HG02973 (cell line): ENCODE data around the gene TTLL5.
A peak's percentile ranks its signal among the peaks of the same experiment; 100 is the strongest.

Experiments
- ATAC-seq: cut with Tn5 transposase; IDR thresholded peaks from one replicate; pipeline ENCODE4 v1.9.1; 2021; ENCODE audit warnings: moderate library complexity; ENCODE audit not compliant: unreplicated experiment

TTLL5 gene

GRCh38 chr14:75857199-75857598 is 196.2 kb downstream of the TTLL5 start:
- no peak for ATAC-seq

DNA sequence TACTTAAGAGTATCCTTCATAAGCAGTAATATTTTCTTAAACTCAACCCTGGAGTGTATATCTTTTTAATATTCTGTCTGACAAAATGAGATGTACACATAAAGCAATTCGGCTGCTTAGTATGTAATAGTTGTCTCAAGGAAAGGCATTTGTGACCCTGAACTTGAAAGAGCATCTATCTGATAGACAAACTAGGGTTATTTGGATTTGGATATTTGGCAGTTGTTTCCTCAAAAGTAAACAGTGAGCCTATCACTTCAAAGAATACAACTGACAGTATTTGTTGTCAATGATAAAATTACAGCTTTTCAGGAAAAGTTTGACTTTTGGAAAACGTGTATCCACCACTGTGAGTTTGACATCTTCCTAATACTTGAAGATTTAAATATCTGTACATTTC is 197.3 kb downstream of the TTLL5 start:
- ATAC-seq = no peak

GRCh38 chr14:75859746-75860145 is 198.7 kb downstream of the TTLL5 start:
- no peak for ATAC-seq

GRCh38 chr14:75860561-75861160 is 199.6 kb downstream of the TTLL5 start:
- no peak for ATAC-seq

GRCh38 chr14:75861161-75861621 is 200.1 kb downstream of the TTLL5 start:
- ATAC-seq = no peak

GRCh38 chr14:75863221-75863620 is 202.2 kb downstream of the TTLL5 start:
- ATAC-seq = no peak

DNA sequence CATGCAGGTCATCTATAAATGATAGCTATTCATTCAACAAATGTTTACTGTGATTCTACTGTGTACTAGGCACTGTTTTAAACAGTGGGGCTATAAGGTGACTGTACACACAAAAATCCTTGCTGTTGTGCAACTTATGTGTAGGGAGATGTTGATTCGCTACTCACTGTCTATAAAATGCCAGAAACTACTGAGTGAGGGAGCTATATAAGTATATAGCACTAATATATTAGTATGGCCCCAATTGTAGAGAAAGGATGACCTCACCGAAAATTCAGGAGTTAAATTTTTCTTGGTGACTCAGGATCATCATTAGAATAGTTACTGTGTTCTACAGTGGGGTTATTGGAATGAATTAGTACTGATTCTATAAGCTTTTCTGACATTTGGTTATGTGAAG is 203.3 kb downstream of the TTLL5 start:
- ATAC-seq = no peak

DNA sequence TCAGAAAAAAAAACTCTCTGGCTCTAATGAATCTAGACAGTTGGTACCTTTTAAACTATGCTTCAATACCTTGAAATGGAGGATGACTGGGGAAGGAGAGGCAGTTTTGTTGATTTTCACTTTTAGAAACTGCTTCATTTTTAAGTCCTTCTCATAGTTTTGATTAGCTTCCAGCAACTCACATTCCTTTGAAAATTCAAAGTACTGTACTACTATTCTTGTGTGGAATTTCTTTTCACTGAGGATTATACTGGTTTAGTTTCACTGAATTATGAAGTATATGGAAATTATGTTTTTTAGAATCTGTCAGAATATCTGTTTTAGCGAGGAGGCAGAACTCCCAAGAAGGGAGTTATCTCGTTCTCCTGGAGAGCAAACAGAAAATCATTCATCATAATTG is 204.5 kb downstream of the TTLL5 start:
- no peak for ATAC-seq

GRCh38 chr14:75866970-75867369 is 205.9 kb downstream of the TTLL5 start:
- no peak for ATAC-seq

DNA sequence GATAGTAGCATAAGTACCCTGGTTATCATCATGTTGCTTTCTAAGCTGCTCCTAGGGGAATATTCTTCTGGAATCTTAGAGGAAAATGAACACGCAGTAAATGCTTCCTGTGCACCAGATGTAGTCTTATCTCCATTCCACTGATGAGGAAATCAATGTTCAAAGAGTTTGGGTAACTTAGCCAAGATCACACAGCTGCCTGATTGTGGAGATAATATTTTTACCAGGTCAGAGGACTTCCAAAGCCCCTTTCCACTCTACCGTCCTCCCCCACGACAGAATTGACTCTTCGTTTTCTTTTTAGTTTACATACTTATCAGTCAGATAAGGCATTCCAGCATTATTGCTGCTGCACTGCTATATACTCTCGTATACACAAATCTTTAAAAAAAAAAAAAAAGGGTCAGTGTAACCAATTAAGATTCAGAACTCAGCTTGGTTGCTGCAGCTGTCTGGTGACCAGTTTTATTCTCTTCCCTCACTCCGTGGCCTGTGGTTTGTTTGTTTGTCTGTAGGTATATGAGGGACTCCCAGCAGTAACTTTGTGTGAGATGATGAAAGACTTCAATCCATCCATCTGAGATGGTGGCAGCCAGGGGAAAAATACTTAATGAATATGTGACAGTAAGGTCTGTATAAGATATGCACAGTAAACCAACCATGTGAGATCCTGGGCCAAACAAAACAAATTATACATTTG is 210.3 kb downstream of the TTLL5 start:
- ATAC-seq = no peak

- peak; percentile 96 for ATAC-seq
Observed at GRCh38 chr14:75875958-75876357, 214.9 kb downstream of the TTLL5 start.

- ATAC-seq = no peak
Observed at GRCh38 chr14:75876530-75876929, 215.5 kb downstream of the TTLL5 start.

DNA sequence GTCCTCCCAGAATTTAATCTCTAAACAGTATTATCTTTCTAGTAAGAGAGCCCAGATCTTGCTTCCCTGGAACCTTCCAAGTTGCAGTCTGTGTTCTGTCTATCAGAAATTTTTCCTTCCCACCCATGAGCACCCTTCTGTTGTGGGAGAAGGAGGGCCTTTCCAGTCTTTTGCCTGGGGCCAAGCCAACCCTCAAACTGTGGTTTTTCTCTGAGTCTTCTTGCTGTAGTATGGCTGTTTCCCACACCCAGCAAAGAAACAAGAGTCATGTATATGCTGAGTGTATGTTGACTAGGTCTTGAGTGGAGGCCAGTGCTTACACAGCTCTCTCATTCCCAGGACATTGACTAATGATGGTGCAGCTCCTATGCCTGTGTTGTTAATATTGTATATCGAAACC is 216.2 kb downstream of the TTLL5 start:
- no peak for ATAC-seq

GRCh38 chr14:75877884-75878283 is 216.8 kb downstream of the TTLL5 start:
- ATAC-seq = no peak

GRCh38 chr14:75879031-75879430 is 218.0 kb downstream of the TTLL5 start:
- ATAC-seq = no peak

DNA sequence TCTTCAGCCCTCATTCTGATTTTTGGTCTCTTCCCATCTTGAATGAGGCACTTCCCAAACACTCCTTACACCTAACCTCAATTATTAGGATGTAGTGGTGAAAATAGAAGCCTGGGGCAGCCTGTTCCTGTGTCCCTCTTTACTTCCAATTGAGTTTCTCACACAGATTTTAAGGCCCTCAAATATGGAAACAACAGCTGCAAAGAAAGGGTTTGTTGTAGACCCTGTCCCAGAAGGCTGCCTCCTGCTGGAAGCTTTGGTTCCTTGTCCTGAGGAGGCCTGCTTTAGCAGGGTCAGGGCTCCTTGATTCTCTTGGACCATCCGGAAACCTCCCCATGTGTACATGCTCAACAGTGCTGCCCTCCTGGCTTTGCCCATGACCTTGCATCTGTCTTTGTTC is 219.5 kb downstream of the TTLL5 start:
- no peak for ATAC-seq

DNA sequence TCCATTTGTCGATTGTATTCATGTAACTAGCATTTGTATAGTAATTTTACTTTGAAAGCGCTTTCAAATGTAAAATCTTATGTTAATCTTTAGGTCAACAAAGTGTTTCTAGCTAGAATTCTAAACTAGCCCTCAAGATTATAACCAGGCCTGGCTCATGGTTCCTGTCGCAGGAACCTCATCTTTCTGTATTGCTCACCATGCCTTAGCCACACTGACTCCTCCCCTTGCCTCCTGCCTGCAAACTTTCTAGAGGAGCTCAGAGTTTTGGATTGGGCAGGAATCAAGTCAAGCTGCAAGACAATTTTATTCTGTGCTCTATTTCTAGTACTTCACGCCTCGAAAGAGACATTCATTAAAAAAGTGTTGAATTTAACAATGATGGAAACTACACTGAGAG is 220.9 kb downstream of the TTLL5 start:
- ATAC-seq = no peak

DNA sequence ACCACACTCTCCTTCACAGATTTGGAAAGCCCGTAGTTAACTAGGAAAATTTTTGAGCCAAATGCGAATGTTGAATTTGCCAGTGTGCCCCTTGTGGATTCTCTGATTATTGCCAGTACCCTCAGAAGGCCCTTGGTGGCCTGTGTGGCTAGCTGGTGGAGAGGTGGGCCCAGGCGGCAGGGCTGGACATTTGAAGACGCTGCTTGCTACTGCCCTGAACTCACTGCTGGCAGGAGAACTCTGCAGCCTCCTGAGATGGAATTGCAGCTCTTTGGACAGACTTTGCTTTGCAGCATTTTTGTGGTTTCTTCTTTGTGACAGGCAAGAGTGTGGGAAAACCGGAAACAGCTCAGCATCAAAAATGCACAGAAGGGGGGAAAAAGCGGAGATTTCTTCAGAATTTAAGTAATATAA is 223.2 kb downstream of the TTLL5 start:
- ATAC-seq = no peak

GRCh38 chr14:75885829-75886228 is 224.8 kb downstream of the TTLL5 start:
- no peak for ATAC-seq

DNA sequence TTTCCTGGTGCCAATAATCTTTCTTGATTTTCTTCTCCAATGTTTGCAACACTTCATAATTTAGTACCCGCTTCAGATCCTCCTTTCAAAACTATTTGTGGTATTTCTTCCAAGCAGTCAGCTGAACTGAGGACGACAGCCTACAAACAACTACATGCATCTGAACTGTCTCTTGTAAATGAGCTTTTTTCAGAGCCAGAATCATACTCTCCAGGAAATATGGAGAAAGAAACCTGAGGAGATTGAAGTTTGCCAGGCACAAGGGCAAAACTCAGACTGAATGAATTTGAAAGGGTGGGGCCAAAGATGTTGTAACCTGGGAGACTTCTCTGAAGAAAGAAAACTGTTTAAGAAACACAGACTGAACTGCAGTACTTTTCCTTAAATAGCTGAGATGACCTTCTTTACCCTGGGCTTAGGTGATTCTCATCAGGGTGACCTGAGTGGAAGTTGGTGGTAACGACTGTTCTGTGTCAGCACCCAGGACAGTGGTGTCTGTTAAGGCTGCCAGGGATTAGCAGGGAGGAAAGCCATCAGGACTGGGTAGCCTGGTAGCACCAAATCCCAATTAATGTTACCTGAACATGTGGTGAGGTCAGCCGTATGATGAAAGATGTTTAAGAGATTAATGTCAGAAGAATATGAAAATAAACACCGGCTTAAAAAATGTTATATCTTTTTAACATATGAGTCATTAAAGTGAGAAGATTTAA is 225.7 kb downstream of the TTLL5 start:
- no peak for ATAC-seq

DNA sequence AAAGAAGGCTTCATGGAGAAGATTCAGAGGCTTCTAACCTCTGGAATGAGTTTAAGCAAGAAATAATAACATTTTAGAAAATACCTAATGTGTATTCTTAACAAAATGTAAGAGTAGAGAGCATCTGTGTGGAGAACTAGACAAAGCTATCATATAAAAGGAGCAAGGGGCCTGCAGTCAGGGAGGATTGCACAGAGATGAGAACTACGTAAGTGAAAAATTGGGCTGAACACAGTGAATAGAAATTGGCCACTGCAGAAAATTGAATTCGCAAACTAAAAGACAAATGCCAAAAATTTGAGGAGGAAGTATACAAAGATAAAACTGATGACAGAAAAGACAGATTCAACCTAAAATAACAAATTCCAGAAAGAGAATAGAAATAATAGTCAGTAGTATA is 227.9 kb downstream of the TTLL5 start:
- ATAC-seq = no peak

DNA sequence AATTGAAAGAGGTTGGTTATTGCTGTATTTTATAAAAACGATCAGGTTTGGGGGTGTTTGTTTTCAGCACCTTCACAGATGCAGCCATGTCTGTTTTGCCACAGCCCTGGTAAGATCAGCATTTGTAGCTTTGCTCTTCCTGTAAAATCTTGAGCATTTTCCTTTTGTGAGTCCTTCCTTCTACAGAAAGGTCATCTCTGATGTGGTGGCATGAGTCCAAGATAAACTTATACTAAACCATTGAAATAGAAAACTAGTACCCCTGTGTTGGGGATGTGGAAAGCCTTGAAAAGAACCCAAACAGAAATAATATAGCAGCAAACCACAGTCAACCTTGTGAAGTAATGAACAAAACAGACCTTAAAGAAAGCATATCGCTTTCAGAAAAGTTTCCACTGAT is 235.3 kb downstream of the TTLL5 start:
- no peak for ATAC-seq
